DND-41 (cell line): ENCODE data around the gene CRHR2.

Source experiments
- CTCF ChIP-seq: IDR thresholded peaks from 2 replicates; pipeline ENCODE4 v1.5.1; 2012; ENCODE audit warnings: borderline replicate concordance, low read length, moderate library complexity, mild to moderate bottlenecking; ENCODE audit not compliant: poor library complexity, severe bottlenecking; ENCODE audit errors: extremely low read depth
- EZH2 ChIP-seq: IDR thresholded peaks from 3 replicates; pipeline ENCODE4 v1.6.1; 2012; ENCODE audit warnings: borderline replicate concordance, low read depth, mild to moderate bottlenecking, moderate library complexity, low read length, inconsistent platforms; ENCODE audit not compliant: severe bottlenecking

- no peak for TF ChIP-seq EZH2
- TF ChIP-seq CTCF, result no peak
Observed at GRCh38 chr7:30729642-30730041, 47.4 kb upstream of the CRHR2 start.
